SK-N-SH treated with all-trans-retinoic acid at 6 μM for 48 hours (cell line): ENCODE results near the gene RRAS2.
"Not testable (repeated sequence)": the region's sequence is repeated elsewhere in the genome, so short reads cannot be mapped to it uniquely, and the experiment has no call there.

Experiments used
- BACH2 ChIP-seq: fragments of 250-450 bp; sonication (Bioruptor Pico); IDR thresholded peaks from 2 replicates; pipeline ENCODE4 v1.9.0; 2021; ENCODE audit warnings: mild to moderate bottlenecking, borderline replicate concordance
- GLIS3 ChIP-seq: fragments of 250-450 bp; sonication (Bioruptor Pico); IDR thresholded peaks from 2 replicates; pipeline ENCODE4 v1.5.0; 2020; ENCODE audit warnings: mild to moderate bottlenecking, moderate library complexity
- TCF4 ChIP-seq: fragments of 250-450 bp; sonication (Bioruptor Pico); IDR thresholded peaks from 2 replicates; pipeline ENCODE4 v1.8.0; 2021; ENCODE audit warnings: mild to moderate bottlenecking, moderate library complexity, borderline replicate concordance
- ZNF8 ChIP-seq: fragments of 450-650 bp; formaldehyde crosslinking; IDR thresholded peaks from 2 replicates; pipeline ENCODE4 v1.5.0; 2020; ENCODE audit warnings: mild to moderate bottlenecking, moderate library complexity
- TF ChIP-seq, protein P1 (sequence below): fragments of 250-450 bp; sonication (Bioruptor Pico); IDR thresholded peaks from 2 replicates; pipeline ENCODE4 v1.8.0; 2021; ENCODE audit warnings: low read depth, mild to moderate bottlenecking, moderate library complexity, borderline replicate concordance
- TF ChIP-seq, protein P2 (sequence below): fragments of 250-450 bp; sonication (Bioruptor Pico); IDR thresholded peaks from 2 replicates; pipeline ENCODE4 v1.8.0; 2020; ENCODE audit warnings: mild to moderate bottlenecking, moderate library complexity, borderline replicate concordance
- TF ChIP-seq, protein P3 (sequence below): fragments of 250-450 bp; sonication (Bioruptor Pico); IDR thresholded peaks from 2 replicates; pipeline ENCODE4 v1.5.1; 2021; ENCODE audit warnings: mild to moderate bottlenecking, moderate library complexity
- TF ChIP-seq, protein P4 (sequence below): fragments of 250-450 bp; sonication (Bioruptor Pico); IDR thresholded peaks from 2 replicates; pipeline ENCODE4 v1.5.1; 2020; ENCODE audit warnings: low read depth, mild to moderate bottlenecking, moderate library complexity

DNA sequence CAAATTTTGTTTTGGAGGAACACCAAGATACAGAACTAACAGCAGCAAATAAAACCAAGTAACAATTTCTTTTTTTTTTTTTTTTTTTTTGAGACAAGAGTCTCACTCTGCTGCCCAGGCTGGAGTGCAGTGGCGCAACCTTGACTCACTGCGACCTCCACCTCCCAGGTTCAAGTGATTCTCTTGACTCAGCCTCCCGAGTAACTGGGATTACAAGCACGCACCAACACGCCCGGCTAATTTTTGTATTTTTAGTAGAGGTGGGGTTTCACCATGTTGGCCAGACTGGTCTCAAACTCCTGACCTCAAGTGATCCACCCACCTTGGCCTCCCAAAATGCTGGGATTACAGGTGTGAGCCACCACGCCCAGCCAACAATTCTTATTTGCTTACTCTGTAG is 4.4 kb downstream of the RRAS2 start:
- TF ChIP-seq, protein P1, sequence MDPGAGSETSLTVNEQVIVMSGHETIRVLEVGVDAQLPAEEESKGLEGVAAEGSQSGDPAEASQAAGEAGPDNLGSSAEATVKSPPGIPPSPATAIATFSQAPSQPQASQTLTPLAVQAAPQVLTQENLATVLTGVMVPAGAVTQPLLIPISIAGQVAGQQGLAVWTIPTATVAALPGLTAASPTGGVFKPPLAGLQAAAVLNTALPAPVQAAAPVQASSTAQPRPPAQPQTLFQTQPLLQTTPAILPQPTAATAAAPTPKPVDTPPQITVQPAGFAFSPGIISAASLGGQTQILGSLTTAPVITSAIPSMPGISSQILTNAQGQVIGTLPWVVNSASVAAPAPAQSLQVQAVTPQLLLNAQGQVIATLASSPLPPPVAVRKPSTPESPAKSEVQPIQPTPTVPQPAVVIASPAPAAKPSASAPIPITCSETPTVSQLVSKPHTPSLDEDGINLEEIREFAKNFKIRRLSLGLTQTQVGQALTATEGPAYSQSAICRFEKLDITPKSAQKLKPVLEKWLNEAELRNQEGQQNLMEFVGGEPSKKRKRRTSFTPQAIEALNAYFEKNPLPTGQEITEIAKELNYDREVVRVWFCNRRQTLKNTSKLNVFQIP = not testable (repeated sequence)
- not testable (repeated sequence) for TF ChIP-seq ZNF8, GLIS3, TCF4, BACH2 (CRISPR knock-in tag)
- TF ChIP-seq, protein P2, sequence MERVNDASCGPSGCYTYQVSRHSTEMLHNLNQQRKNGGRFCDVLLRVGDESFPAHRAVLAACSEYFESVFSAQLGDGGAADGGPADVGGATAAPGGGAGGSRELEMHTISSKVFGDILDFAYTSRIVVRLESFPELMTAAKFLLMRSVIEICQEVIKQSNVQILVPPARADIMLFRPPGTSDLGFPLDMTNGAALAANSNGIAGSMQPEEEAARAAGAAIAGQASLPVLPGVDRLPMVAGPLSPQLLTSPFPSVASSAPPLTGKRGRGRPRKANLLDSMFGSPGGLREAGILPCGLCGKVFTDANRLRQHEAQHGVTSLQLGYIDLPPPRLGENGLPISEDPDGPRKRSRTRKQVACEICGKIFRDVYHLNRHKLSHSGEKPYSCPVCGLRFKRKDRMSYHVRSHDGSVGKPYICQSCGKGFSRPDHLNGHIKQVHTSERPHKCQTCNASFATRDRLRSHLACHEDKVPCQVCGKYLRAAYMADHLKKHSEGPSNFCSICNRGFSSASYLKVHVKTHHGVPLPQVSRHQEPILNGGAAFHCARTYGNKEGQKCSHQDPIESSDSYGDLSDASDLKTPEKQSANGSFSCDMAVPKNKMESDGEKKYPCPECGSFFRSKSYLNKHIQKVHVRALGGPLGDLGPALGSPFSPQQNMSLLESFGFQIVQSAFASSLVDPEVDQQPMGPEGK (CRISPR knock-in tag) = not testable (repeated sequence)
- TF ChIP-seq, protein P3, sequence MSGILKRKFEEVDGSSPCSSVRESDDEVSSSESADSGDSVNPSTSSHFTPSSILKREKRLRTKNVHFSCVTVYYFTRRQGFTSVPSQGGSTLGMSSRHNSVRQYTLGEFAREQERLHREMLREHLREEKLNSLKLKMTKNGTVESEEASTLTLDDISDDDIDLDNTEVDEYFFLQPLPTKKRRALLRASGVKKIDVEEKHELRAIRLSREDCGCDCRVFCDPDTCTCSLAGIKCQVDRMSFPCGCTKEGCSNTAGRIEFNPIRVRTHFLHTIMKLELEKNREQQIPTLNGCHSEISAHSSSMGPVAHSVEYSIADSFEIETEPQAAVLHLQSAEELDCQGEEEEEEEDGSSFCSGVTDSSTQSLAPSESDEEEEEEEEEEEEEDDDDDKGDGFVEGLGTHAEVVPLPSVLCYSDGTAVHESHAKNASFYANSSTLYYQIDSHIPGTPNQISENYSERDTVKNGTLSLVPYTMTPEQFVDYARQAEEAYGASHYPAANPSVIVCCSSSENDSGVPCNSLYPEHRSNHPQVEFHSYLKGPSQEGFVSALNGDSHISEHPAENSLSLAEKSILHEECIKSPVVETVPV (CRISPR knock-in tag) = not testable (repeated sequence)
- TF ChIP-seq, protein P4, sequence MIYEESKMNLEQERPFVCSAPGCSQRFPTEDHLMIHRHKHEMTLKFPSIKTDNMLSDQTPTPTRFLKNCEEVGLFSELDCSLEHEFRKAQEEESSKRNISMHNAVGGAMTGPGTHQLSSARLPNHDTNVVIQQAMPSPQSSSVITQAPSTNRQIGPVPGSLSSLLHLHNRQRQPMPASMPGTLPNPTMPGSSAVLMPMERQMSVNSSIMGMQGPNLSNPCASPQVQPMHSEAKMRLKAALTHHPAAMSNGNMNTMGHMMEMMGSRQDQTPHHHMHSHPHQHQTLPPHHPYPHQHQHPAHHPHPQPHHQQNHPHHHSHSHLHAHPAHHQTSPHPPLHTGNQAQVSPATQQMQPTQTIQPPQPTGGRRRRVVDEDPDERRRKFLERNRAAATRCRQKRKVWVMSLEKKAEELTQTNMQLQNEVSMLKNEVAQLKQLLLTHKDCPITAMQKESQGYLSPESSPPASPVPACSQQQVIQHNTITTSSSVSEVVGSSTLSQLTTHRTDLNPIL (CRISPR knock-in tag) = not testable (repeated sequence)
